GM18498 (cell line): ENCODE data around the gene SLC34A3.
"Not testable (repeated sequence)": the region's sequence is repeated elsewhere in the genome, so short reads cannot be mapped to it uniquely, and the experiment has no call there.

Experiments
- ATAC-seq: cut with Tn5 transposase; IDR thresholded peaks from one replicate; pipeline ENCODE4 v1.9.1; 2021; ENCODE audit warnings: mild to moderate bottlenecking, moderate library complexity; ENCODE audit not compliant: unreplicated experiment

SLC34A3 gene

DNA sequence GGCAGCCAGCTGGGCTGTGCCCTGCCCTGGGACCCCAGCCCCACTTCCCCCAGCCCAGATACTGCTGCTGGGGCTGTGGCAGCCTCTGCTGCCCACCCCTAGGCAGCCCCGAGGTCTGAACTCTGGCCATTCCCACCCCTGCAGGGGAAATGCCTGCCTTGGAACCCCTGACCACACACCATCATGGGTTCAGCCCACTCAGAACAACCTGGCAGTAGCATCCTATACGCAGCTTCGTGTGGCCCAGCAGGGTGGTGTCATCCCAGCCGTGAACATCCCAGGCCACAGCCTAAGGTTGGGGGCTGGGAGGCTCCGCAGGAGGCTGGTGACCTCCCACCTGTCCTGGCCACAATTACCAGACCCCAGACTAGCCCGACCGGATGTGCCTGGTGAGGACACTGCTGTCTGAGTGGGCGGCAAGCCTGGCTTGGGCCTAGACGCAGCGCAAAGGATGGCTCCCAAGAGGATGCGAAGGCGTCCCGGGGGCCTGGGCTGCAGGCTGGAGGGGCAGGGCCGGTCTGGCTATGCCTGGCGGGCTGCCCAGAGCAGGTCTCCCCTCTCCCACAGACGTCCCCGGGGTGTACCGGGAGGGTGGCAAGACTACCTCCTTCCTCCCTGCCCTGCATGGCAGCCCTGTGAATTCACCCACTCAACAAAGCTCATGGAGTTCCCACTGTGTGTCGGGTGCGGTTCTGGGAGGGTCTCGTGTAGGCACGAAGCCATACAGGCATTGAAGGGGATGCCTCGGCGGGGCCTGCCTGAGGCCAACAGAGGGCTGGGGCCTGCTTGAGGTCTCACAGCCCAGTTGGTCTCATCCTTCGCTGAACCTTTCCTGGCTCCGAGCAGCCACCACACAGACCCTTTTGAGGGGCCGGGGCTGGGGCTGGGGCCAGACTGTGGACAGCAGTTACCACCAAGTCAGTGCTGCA, 1.5 kb upstream of the SLC34A3 start:
- ATAC-seq: no peak

DNA sequence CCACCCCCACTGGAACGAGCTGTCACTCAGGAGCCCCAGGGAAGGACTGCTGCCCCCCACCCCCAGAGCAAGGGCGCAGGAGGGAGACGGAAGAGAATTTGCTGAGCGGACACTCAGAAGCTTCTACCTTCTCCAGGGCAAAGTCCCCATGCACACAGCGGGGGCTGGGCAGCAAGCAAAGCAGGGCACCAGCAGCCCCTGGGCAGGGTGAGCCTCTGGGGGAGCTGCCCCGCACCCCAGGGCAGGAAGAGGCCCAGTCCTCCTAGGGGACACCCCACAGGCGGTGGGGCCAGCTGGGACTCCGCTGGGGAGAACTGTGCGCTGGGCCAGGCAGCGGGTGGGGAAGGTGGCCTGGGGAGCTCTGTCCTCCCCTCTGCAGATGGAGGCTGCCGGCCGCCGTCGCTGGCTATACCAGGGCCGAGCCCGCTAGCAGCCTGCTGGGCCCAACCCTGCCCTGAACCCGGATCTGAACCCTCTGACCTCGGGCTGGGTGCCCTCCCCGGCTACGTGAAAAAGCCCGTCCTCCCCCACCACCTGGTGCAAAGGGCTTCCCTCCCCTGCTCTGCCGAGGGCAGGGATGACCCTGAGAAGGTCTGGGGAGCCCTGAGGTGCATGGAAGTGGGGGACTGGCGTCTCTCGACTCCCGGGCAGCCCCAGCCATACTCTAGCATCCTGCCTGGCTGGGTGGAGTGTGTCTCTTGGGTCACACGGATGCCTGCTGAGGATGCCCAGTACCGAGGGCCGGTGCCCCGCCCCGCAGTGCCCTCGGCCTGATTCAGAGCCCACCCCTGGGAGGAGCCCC, 597 bp upstream of the SLC34A3 start:
- ATAC-seq: no peak

- no peak for ATAC-seq
These were observed 805 bp downstream of the SLC34A3 start for GRCh38 chr9:137231372-137232039.

- ATAC-seq: no peak
These were observed 1.4 kb downstream of the SLC34A3 start for GRCh38 chr9:137232101-137232500.

- ATAC-seq: no peak
These were observed 1.8 kb downstream of the SLC34A3 start for GRCh38 chr9:137232510-137232909.

DNA sequence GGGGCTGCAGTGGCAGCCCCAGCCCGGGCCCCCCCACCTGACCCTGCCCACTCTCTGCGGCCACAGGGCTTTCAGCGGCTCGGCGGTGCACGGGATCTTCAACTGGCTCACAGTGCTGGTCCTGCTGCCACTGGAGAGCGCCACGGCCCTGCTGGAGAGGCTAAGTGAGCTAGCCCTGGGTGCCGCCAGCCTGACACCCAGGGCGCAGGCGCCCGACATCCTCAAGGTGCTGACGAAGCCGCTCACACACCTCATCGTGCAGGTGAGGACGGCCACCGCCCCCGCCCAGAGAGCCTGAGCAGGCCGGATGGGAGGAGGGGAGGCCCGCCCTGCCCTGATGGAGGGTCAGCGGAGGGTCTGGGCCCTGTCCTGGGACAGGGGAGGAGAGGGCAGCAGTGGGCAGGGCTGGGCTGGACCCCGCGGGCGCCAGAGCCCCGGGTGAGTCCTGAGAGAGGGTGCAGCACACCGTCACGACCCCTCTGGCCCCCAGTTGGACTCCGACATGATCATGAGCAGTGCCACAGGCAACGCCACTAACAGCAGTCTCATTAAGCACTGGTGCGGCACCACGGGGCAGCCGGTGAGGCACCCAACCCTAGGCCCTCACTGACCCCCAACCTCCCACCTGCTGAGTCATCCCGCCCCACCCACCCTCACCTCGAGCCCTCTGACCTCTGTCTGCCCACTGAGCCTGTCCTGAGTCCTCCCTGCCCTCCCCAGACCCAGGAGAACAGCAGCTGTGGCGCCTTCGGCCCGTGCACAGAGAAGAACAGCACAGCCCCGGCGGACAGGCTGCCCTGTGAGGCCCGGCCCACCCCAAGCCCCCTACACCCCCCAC, 2.7 kb downstream of the SLC34A3 start:
- ATAC-seq: no peak

- no peak for ATAC-seq
These were observed 3.5 kb downstream of the SLC34A3 start for GRCh38 chr9:137234055-137234697.

GRCh38 chr9:137234758-137235423, 4.2 kb downstream of the SLC34A3 start:
- ATAC-seq: no peak

GRCh38 chr9:137235424-137236237, 4.9 kb downstream of the SLC34A3 start:
- ATAC-seq: no peak

- ATAC-seq: no peak
These were observed 5.7 kb downstream of the SLC34A3 start for GRCh38 chr9:137236238-137236935.

- ATAC-seq: no peak
These were observed 6.3 kb downstream of the SLC34A3 start for GRCh38 chr9:137236936-137237421.

GRCh38 chr9:137237759-137238726, 7.3 kb downstream of the SLC34A3 start:
- no peak for ATAC-seq

- not testable (repeated sequence) for ATAC-seq
These were observed 9.0 kb downstream of the SLC34A3 start for GRCh38 chr9:137239541-137240200.

DNA sequence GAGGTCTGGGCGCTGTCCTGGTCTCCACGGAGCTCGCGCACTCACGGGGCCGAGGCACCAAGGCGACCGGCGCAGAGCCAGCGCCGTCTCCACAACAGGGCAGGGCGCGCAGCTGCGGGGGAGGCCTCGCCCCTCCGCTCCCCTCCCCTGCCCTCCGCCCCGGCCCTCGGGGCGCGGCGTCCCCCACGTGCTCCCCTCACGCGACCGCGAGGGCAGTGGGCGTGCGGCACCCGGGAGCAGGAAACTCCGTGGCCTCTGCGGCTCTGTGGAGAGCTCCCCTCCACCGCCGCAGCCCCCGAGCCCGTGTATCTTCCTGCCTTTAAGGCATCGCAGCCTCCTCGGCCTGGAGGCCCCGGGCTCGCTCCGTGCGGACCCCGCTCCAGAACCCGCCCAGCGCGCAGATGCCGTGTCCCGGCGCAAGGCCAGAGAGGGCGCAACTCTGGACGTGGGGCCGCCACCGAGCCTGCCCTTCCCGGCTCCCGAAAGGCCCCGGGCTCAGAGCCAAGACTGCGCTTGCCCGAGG, 9.7 kb downstream of the SLC34A3 start:
- peak; percentile 26 for ATAC-seq

- ATAC-seq: peak; percentile 71
These were observed 10.3 kb downstream of the SLC34A3 start, which contains the start of gene TUBB4B for GRCh38 chr9:137240841-137241489. TSS of gene TUBB4B (plus strand) at chr9:137241287. CDS start at chr9:137241361, 74 bp downstream.
